SHP77 (cell line): Measurements from ENCODE around the gene PDCD7.
"Not testable (repeated sequence)": the region's sequence is repeated elsewhere in the genome, so short reads cannot be mapped to it uniquely, and the experiment has no call there.

Experiments
- DNase-seq, 2 experiments: peaks; one replicate each; lab custom pipeline; 2025; lab: John Stamatoyannopoulos, UW

PDCD7 gene

DNA sequence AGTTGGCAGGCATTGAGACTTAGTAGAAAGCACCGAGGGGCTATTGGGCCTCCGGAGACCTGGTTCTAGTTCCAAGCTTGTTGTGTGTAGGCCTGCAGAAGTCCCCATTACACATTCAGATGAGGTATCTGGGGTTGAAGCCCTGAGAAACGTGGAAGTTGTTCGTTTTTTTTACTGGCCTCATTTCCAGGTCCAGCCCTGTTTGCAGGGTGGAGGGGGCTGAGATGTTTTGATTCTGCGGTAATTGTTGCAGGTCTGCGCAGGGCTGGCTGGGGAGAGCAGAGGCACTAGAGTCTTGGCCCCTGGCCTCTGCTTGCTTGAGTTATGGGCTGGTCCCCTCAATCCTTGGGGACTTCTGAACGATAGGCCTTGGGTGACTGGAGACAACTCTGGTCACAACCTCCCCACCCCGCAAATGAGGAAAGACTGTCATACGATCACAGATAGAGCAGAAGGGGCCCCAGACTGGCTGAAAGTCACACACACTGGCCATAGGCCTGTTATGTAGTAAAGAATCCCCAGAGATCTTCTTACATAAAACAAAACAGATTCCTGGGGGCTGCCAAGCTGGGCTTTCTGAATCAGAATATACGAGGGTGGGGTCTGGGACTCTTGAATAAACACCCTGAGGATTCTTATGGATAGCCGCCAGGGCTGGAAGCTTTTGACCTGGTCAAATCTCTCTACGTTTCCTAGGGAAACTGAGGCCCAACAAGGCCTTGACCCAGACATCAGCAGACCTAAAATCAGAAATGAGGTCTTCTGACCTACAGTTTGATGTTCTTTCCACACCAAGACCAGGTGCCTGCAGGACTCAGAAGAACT is 41.5 kb downstream of the PDCD7 start:
- no peak for DNase-seq

- peak in 1 of 2 experiments; percentile 9 for DNase-seq
Measured at GRCh38 chr15:65089206-65089824, 44.3 kb downstream of the PDCD7 start.

GRCh38 chr15:65088643-65089021 is 45.0 kb downstream of the PDCD7 start:
- DNase-seq: no peak

DNA sequence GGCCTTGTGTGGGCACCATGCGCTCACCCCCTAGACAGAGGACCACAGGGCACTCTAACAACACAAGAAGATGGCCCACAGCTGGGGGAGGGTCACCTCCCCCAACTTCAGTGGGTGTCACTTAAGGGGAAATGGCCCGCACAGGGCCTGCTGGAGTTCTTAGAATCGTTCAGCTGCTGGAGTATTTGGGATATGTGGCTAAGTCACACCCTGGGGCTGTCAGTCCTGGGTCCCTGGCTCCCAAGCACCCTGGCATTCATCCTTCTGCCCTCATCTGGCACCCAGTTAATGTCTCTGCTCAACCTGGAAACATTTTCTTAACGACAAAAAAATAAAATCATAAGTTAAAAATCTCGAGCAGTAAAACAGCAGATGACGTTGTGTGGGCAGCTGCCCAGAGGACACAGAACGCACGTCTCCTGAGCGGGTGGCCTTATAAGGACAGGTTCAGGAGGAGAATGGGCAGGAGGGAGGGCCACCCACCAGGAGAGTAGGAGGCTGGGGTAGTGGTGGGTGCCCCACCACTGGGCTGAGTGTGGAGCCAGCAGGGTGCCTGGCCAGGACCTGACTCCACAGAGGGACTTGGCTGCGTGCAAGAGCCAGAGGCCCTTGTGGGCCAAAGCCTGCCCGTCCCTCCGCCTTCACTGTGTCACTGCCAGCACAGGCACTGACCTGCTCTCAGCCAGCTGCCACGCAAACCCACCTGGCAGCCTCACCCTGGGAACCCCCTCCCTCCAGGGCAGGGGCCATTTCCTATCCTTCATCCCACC is 45.5 kb downstream of the PDCD7 start:
- peak; percentile 48 to 59 for DNase-seq

DNA sequence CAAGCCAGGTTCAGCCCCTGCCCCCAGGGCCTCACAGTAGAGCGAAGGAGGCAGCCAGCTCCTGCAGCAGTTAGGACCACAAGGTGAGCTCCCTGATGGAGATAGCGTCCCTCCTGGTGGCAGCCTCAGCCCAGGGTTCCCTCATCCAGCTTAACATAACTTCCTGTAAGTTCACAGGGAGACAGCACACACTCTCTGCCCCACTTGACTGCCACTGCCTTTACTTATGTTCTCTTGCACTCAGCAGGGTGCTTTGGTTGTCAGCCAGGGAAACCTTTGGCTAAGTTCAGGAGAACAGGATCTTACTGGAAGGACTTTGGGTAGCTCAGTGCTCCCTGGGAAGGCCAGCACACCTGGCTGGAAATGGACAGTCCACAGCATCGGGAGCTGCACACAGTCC is 46.2 kb downstream of the PDCD7 start:
- no peak for DNase-seq

DNA sequence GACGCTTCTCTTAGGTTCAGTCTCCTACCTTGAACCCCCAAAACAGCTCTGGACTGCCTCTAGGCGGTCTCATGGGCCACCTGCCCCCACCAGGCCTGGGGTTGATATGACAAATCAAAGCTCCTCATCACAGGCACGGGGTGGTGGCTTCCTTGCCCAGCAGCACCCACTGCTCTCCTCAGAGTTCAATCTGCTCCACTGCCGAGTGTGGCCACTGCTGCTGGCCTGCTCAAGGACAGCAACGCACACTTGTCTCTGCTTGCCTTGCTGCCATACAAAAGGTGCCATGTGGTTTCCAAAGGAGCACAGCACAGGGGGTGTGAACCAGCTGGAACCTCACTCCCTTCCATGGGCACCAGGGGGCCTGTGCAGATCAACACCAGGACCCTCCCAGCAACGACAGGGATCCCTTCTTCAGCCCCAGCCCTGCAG is 46.9 kb downstream of the PDCD7 start:
- DNase-seq: peak in 1 of 2 experiments; percentile 19

DNA sequence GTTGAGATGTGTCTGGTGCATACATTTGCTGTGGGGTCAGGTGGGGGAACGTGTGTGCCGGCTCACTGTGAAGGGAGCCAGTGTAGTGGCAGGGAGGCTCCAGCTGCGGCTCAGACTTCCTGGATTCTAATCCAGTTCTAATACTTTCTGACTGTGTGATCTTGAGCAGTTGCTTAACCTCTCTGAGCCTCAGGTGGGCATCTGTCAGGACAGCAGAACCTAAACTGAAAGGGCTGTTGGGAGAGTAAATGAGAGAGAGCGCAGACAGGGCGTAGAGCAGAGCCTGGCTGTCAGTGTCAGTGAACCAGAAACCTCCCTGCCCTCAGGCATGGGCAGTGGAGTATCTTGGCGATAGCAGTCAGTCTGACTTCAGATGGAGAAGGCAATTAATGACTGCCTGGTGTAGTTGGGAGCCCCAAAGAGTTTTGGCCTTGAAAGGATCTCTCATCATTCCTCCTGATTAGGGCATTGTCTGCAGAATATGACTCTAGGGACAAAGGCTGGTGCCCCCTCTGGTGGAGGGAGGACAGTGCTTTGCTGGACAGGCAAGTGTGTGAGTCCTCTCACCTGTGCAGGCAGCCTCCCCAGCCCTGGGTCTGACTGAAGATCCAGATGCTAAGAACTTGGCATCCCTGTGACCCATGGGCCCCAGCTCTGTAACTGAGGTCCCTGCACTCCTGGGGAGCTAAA is 47.5 kb downstream of the PDCD7 start:
- peak; percentile 46 to 62 for DNase-seq

DNA sequence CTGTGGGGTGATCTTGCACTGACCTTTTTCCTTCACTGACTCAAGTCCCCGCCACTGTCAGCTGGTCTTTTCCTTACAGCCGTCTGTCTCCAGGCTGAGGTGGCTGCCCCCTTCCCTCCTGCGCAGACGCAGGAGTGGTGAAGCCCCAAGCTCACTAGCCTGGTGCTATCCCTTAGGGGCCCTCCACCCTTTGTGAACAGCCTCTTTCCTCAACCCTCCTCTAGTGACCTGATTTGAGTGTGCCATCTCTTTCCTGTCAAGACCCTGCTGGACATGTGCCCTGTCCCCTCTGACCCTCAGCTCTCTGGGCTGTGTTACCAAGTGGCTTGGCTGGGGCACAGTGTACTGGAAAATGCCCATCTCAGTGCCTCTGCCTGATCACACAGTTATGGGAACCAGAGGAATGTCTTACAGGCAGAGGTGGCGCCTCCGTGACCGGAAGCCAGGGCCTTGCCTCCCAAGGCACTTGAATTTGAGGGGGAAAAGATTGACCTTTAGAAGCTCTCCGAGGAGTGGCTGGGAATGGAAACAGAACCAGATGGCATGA is 48.3 kb downstream of the PDCD7 start:
- no peak for DNase-seq

- no peak for DNase-seq
Measured at GRCh38 chr15:65084500-65085206, 49.0 kb downstream of the PDCD7 start.

- DNase-seq: no peak
Measured at GRCh38 chr15:65083262-65083701, 50.3 kb downstream of the PDCD7 start.

DNA sequence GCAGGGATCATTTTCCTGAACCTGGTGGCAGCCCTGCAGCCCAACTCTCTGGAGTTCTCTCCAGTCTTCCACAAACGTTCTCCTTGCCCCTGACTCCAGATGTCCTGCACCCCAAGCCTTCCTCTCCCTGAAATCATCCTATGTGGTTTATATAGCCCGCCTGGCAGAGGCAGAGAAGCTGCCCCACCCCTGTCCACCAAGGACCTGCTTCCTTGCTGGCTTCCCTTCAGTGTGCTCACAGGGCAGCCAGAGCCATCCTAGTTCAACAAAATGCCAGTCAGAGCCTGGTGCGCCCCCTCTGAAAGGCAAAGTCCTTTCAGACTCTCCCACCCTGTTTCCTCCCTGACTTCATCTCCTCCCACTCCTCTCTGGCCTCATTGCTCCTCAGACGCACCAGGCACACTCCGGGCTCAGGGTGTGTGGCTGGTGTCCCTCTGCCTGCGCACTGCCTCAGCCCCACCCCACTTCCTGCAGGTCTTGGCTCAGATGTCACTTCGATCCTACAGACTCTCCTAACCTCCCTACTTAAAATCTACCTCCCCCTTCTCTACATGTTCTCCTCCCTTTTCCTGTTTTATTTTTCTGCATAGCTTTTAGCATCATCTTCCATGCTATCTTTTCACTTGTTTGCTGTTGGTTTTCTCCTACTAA is 51.2 kb downstream of the PDCD7 start:
- DNase-seq: peak in 1 of 2 experiments; percentile 28

DNA sequence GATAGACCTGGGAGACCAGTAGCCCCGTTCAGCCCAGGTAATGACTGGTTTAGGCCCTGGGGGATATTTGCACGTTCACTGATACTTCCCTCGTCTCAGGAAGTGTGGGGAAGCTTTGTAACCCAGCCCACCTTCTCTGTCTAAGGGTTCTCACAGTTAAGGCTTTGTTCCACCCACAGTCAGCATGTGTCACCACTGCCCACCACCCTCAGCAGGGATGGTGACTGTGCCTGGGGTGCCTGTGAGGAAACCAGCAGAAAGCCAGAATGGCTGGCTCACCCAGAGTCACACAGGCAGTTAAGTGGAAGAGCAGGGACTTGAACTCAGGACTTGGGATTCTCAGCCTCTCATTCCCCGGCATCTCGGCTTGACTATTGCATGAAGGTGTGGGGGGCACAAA is 51.9 kb downstream of the PDCD7 start:
- no peak for DNase-seq

DNA sequence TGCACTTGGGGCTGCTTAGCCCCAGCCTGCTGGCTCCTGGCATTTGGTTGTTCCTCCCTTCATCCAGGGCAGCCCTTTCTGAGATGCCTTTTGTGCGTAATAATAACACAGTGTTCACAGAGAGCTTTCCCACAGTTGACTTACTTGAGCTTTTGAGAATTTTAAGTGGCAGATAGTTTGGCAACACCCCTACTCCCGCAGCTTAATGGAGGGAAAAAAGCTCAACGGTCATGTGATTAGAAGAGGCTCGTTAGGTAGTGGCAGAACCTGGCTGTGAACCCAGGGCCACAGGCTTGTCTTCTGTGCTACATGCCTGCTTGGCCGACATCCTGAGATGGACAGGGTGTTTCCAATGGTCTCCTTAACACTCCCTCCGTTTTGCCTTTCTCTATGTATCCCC is 52.3 kb downstream of the PDCD7 start:
- no peak for DNase-seq

- no peak for DNase-seq
Measured at GRCh38 chr15:65079580-65079979, 54.0 kb downstream of the PDCD7 start.

GRCh38 chr15:65077981-65078352 is 55.6 kb downstream of the PDCD7 start:
- DNase-seq: no peak

DNA sequence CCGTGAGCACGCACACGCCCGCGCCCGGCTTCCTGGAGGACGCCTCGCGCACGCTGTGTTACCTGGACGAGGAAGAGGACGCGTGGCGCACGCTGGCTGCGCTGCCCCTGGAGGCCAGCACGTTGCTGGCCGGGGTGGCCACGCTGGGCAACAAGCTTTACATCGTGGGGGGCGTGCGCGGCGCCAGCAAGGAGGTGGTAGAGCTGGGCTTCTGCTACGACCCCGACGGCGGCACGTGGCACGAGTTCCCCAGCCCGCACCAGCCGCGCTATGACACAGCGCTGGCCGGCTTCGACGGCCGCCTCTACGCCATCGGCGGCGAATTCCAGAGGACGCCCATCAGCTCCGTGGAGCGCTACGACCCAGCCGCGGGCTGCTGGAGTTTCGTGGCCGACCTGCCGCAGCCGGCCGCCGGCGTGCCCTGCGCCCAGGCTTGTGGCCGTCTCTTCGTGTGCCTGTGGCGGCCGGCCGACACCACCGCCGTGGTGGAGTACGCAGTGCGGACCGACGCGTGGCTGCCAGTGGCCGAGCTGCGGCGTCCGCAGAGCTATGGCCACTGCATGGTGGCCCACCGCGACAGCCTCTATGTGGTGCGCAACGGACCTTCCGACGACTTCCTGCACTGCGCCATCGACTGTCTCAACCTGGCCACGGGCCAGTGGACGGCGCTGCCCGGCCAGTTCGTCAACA is 56.2 kb downstream of the PDCD7 start:
- DNase-seq: no peak

GRCh38 chr15:65076486-65077290 is 56.9 kb downstream of the PDCD7 start, which contains the start of gene KBTBD13:
Gene KBTBD13 (plus strand): TSS chr15:65076746. CDS start chr15:65076816, 70 bp downstream.
- DNase-seq: no peak

GRCh38 chr15:65075607-65076395 is 57.8 kb downstream of the PDCD7 start:
- DNase-seq: not testable (repeated sequence)
